ENCODE measurements around the gene RASSF7.

DNA sequence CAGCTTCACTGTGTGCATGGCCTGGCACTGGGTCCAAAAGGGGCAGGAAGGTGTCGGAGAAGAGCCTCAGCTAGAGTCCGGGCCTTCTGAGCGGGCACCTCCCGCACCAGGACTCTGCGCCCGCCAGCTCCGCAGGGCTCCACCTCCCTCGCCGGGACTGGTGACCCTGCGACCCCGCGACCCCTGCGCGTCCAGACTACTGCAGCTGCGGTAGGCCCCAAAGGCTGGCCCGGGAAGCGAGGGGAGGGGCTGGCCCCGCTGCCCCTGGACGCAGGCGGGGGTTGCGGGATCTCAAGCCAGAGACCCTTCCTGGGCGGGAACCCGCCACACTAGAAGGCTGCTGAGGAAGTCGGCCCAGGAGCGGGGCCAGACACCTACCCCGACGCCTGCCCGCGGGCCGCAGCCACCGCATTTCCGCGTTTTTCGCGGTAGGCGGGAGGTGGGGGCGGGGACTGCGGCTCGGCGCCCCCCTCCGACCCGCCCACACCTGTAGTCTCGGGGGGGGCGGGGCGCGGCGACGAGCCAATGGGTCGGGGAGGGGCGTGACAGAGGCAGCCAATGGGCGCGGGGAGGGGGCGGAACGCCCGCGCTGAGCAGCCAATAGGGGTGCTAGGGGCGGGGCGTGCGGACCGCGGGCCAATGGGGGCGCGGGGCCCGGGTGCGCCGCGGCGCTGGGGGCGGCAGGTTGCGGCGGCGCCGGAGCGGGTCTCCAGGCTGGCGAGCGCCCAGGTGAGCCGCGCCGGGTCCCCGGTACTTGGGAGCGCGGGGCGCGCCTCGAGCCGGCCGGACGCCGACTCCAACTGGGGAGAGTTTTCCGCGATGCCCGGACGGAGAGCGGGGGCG is at the start of gene RASSF7, which contains the start of gene LMNTD2:
- TF ChIP-seq, protein P1, sequence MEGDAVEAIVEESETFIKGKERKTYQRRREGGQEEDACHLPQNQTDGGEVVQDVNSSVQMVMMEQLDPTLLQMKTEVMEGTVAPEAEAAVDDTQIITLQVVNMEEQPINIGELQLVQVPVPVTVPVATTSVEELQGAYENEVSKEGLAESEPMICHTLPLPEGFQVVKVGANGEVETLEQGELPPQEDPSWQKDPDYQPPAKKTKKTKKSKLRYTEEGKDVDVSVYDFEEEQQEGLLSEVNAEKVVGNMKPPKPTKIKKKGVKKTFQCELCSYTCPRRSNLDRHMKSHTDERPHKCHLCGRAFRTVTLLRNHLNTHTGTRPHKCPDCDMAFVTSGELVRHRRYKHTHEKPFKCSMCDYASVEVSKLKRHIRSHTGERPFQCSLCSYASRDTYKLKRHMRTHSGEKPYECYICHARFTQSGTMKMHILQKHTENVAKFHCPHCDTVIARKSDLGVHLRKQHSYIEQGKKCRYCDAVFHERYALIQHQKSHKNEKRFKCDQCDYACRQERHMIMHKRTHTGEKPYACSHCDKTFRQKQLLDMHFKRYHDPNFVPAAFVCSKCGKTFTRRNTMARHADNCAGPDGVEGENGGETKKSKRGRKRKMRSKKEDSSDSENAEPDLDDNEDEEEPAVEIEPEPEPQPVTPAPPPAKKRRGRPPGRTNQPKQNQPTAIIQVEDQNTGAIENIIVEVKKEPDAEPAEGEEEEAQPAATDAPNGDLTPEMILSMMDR (conservative IDR thresholded peaks at IDR 0.05; ENCODE audit: low read length), result no peak
- no peak for TF ChIP-seq EZH2phosphoT487 (IDR thresholded peaks at IDR 0.05; ENCODE audit: borderline replicate concordance, low read depth, low read length)

Data from OCI-LY7 (cell line).